GM21381 (cell line): ENCODE results near the gene ARG2.
A peak's percentile ranks its signal among the peaks of the same experiment; 100 is the strongest.

Source experiments
- ATAC-seq: cut with Tn5 transposase; IDR thresholded peaks from one replicate; pipeline ENCODE4 v1.9.1; 2021; ENCODE audit warnings: mild to moderate bottlenecking, moderate library complexity; ENCODE audit not compliant: unreplicated experiment

The ARG2 gene

DNA sequence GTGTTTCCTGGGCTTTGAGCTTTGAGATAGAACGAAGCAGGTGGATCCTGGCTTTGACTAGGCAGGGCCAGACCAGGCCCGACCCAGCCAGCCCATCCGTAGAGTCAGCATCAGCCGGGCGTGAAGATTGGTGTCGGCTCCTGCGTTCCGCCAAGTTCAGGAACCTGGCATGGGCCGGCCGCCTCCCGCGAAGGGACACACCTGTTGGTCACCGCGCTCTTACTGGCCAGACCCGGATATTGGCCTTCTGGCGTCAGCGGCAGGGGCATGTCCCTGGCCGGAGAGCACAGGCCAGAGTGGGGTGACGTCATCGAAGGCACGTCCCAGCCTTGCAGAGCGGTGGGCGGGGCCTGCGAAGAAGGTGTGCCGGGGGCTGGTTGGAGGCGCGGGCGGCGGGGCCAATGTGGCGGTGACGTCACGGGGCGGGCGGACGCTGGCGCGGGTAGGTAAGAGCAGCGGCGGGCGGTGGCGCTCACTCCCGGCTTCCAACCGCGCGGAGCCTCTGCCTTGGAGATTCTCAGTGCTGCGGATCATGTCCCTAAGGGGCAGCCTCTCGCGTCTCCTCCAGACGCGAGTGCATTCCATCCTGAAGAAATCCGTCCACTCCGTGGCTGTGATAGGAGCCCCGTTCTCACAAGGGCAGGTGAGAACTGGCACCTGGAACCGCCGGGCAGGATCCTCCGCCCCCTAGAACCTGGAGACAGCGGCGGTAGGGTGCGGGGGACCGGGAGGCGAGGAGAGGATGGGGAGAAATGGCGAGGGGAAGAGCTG, at the start of gene ARG2:
TSS of gene ARG2 (plus strand) at position 475 of the 771 bp plus-strand sequence. CDS start at position 533, 58 bp downstream.
- peak; percentile 94 for ATAC-seq

DNA sequence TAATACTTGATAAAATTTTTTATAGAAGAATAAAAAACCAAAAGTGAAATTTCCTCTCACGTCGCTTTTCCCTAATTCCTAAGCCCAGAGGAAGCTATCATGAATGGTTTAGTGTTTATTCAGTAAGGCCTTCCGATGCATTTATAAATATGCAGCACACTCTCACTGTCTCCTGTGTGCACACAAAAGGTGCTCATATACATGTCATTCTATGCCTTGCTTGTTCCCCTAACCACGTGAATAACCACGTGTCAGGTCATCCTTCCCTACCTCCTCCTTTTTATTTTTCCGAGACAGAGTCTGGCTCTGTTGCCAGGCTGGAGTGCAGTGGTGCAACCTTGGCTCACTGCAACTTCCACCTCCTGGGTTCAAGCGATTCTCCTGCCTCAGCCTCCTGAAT, 49.3 kb upstream of the ARG2 start:
- no peak for ATAC-seq

GRCh38 chr14:67571275-67571990, 48.3 kb upstream of the ARG2 start:
- no peak for ATAC-seq

DNA sequence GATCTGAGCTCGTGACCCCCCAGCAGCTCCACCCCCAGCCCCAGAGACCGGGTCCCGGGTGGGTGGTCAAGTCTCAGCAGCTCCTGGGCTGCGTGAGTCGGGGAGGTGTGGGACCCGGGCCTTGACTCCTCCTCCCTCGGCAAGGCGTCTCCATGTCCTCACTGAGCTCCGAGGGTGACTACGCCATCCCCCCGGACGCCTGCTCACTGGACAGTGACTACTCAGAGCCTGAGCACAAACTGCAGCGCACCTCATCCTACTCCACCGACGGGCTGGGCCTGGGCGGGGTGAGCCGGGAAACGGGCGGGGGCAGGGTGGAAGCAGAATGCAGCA, 47.8 kb upstream of the ARG2 start:
- ATAC-seq = no peak

GRCh38 chr14:67572608-67573007, 47.1 kb upstream of the ARG2 start:
- ATAC-seq = no peak

DNA sequence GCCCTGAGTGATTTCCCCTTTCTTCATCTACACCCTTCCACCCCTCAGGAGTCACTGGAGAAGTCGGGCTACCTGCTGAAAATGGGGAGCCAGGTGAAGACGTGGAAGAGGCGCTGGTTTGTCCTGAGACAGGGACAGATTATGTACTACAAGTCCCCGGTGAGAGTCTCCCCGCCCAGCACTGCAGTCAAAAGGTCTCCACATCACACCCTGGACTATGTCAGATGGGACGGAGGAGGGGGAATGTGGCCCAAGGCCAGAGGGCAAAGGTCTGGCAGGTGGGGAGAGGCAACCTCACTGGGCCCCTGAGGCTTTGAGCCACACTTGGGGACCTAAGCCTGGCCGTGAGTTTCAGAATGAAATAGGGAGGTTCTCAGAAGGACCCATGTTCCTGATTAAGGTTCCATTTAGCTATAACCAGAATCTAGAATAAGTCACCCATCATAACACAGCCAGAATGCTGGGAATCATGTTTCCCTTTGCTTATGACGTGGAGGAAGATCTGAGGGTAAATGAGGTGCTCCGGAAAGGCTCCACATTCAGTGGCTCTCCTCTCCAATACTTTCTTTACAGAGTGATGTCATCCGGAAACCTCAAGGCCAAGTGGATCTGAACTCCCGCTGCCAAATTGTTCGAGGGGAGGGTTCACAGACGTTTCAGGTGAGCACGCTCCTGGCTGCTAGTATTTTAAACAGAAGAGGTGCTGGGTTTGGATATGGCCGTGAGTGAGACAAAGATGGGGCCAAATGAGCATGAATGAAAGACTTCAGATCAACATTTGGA, 46.3 kb upstream of the ARG2 start:
- no peak for ATAC-seq

DNA sequence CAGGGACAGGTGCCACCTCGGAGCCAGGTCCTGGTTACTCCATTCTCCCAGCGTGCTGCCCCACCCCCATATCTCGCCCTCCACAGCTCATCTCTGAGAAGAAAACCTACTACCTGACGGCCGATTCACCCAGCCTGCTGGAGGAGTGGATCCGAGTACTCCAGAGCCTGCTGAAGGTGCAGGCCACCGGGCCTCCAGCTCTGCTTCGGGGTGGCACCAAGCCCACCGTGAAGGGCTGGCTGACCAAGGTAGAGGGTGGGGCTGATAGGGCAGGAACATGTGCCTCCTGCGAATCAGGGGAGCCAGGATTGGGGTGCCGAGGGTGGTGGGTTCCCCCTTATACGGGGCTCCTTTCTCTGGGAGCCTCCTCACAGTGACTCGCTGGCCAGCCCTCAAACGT, 45.6 kb upstream of the ARG2 start:
- ATAC-seq = no peak

GRCh38 chr14:67574806-67575205, 44.9 kb upstream of the ARG2 start:
- ATAC-seq = no peak

GRCh38 chr14:67575684-67576083, 44.0 kb upstream of the ARG2 start:
- ATAC-seq = no peak

DNA sequence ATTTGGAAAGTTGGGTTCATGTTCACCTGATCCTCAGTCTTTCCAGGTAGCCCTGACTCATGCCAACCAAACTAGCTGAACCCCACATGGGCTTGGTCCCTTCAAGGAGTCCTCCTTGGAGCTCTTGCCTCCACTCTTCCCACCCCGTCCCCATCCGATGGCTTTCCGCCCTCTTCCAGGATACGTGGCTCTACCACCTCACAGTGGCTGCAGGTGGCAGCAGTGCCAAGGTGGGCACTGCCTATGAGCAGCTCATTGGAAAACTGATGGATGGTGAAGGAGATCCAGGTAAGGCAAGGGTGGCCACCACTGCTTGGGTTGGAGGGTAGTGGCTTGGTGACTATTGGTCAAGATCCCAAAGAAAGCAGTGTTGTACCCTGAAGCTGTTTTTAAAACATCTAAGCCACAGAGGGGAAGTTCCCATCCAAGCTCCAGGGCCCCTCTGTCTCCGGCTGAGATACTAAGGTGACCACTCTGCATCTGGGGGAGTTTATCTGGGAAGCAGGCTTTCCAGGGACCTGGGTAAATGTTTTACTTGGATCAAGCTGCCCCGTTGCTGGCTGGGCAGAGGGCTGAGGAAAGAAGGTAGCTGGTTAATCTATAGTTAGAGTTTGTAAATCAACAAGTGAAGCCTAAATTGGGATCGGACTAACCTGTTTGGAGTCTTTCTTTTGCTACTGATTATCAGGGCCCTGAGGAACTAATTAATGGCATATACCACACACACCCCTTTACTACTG, 43.3 kb upstream of the ARG2 start:
- no peak for ATAC-seq

- ATAC-seq = no peak
Measured at GRCh38 chr14:67577181-67577808, 42.4 kb upstream of the ARG2 start.

DNA sequence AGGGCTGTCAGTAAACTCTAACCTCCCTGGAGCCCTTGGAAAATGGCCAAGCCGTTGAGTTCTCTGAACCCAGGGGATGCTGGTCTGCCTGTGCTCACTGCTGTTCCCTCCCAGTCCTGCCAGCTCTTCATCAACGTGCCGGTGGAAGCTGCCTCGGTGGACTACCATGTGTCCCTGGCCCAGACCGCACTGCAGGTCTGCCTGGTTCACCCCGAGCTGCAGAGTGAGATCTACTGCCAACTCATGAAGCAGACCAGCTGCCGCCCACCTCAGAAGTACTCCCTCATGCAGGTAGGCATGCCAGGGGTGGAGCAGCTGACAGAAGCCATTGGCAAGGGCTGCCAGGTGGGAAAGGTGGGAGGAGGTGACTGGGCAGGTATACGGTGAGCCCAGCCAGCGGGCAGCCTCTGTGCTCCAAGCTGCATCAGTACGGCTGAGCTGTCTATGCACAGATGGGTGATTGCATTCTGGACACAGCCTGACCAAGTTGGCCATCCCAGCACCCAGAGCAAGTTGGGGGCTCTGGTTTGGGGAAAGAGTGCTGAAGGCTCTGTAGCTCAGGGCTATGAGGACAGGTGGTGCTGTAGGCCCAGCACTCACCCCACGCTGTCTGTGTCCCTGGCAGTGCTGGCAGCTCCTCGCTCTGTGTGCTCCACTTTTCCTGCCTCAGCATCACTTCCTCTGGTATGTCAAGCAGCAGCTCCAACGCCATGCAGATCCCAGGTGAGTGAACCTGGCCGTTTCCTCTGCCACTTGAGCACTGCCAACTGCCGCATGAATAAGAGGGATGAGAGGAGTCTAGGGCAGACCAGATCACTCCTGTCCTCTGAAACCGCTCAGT, 41.6 kb upstream of the ARG2 start:
- no peak for ATAC-seq

- no peak for ATAC-seq
Measured at GRCh38 chr14:67579040-67579439, 40.7 kb upstream of the ARG2 start.

- no peak for ATAC-seq
Measured at GRCh38 chr14:67579636-67580035, 40.1 kb upstream of the ARG2 start.

- no peak for ATAC-seq
Measured at GRCh38 chr14:67580336-67581171, 39.2 kb upstream of the ARG2 start.

- no peak for ATAC-seq
Measured at GRCh38 chr14:67581643-67582042, 38.1 kb upstream of the ARG2 start.

- ATAC-seq = no peak
Measured at GRCh38 chr14:67582061-67582460, 37.7 kb upstream of the ARG2 start.

- no peak for ATAC-seq
Measured at GRCh38 chr14:67583711-67584644, 35.7 kb upstream of the ARG2 start.
